NT2/D1 (cell line): ENCODE measurements around the gene SMIM35.

Experiments used
- DNase-seq: peaks from one replicate; pipeline ENCODE4 v3.0.0-alpha.2; 2011; ENCODE audit warnings: low read depth, low spot score
- H3K27me3 ChIP-seq: 2 replicates; pipeline ENCODE4 v1.6.0; 2011; ENCODE audit warnings: mild to moderate bottlenecking; ENCODE audit not compliant: insufficient read length, insufficient read depth
- H3K36me3 ChIP-seq: 2 replicates; pipeline ENCODE4 v1.6.1; 2011; ENCODE audit warnings: mild to moderate bottlenecking, low read length, mixed read lengths; ENCODE audit not compliant: insufficient read depth, insufficient read length
- H3K4me1 ChIP-seq: 2 replicates; pipeline ENCODE4 v1.5.1; 2011; ENCODE audit not compliant: insufficient read depth, insufficient read length
- H3K4me3 ChIP-seq: 2 replicates; pipeline ENCODE4 v1.5.1; 2011; ENCODE audit warnings: low read depth; ENCODE audit not compliant: insufficient read length
- H3K9ac ChIP-seq: 2 replicates; pipeline ENCODE4 v1.6.0; 2011; ENCODE audit warnings: low read depth; ENCODE audit not compliant: insufficient read length
- H3K9me3 ChIP-seq: 2 replicates; pipeline ENCODE4 v1.5.1; 2011; ENCODE audit warnings: mild to moderate bottlenecking, low read length; ENCODE audit not compliant: insufficient read depth
- SUZ12 ChIP-seq: IDR thresholded peaks from 2 replicates; pipeline ENCODE4 v1.6.1; 2011; ENCODE audit not compliant: insufficient read length, insufficient read depth; ENCODE audit errors: extremely low read depth
- YY1 ChIP-seq: IDR thresholded peaks from 2 replicates; pipeline ENCODE4 v1.6.1; 2011; ENCODE audit not compliant: insufficient read length, insufficient read depth
- ZNF274 ChIP-seq: IDR thresholded peaks from 2 replicates; pipeline ENCODE4 v1.6.1; 2011; ENCODE audit warnings: mild to moderate bottlenecking, low read depth, low read length

The SMIM35 gene

DNA sequence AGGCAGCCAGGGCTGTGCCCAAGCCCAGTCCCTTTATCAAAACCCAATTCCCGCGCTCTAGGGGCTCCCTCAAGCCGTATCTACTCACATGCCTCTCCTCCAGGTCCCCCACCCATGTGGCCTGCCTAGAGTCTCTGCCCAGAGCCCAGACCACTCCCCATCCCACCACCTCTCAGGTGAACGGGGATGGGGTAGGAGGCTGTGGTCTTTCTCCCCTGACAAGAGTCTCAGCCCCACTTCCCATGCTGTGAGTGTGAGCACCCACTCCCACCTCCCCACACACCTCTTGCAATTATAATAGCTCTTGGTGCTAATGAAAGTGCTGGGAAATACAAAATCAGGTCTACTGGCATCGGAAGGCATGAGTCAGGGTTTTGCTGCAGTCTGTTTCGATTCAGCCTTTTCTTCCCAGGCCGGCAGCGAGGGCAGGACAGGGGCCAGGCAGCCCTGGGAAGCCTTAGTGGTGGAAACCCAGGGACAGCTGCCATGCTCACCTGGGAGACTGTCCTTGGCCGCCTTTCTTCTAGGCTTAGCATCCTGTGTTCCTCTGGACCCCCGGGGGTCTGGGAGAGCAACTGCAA, 26.6 kb downstream of the SMIM35 start:
- TF ChIP-seq ZNF274 (no peak), YY1 (no peak), SUZ12 (no peak)
- H3K4me1 ChIP-seq: peaks cover 3% of the 10 kb centered on the region
- DNase-seq: no peak
- H3K36me3 ChIP-seq: no peaks in the 10 kb centered on the region
- H3K9me3 ChIP-seq: no peaks in the 10 kb centered on the region
- no peak overlapping the region for H3K9ac ChIP-seq
- H3K4me3 ChIP-seq: no peak overlapping the region
- no peaks in the 10 kb centered on the region for H3K27me3 ChIP-seq

GRCh38 chr11:118059246-118059940, 27.4 kb downstream of the SMIM35 start:
- no peak for TF ChIP-seq ZNF274
- TF ChIP-seq YY1: no peak
- no peak for TF ChIP-seq SUZ12
- DNase-seq: no peak
- Histone ChIP-seq H3K36me3 (no peaks in the 10 kb centered on the region), H3K9me3 (no peaks in the 10 kb centered on the region), H3K9ac (no peak overlapping the region), H3K27me3 (no peaks in the 10 kb centered on the region), H3K4me3 (no peak overlapping the region), H3K4me1 (peaks cover 3% of the 10 kb centered on the region)

DNA sequence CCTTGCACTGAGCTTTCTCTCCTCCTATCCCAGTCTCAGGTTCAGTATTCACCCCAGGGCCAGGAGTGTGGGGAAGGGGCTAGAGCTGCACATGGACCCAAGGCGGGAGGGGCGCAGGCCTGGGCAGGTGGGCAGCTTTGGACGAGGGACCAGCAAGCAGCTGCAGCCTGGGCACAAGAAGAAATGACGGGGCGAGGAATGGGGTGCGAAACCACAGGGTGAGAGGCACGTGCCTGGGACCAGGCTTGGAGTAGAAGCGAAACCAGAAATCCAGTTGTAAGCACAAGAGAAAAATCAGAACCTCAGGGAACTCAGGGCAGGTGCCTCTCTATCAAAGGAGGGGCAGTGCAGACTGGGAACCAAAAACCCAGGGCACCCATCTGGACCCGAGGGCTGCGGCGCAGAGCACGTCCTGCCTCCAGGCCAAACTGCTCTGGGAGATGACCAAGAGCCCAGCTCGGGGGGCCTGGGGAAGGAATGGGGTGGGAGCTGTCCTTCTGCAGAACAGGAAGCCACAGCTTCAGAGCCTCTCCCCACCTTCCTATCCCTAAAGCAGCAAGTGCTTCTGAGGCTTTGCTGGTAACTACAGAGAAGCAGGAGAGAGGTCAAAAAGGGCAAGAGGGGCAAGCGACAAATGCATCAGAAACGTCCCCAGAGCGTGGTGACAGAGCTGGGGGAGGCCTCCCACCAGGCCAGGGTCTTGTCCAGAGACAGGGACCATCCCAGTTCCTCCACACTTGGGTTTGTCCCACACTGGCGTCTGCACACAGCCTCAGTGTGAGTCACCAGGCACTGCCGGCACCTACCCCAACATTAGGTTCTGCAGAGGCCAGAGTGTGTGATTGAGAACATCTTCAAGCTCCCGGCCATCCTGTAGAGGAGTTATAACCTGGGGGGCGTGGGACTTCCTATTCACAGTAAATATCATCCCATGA, 28.2 kb downstream of the SMIM35 start:
- H3K4me1 ChIP-seq: peaks cover 3% of the 10 kb centered on the region
- no peaks in the 10 kb centered on the region for H3K9me3 ChIP-seq
- TF ChIP-seq ZNF274: no peak
- no peak for TF ChIP-seq SUZ12
- no peak for TF ChIP-seq YY1
- no peak for DNase-seq
- H3K27me3 ChIP-seq: no peaks in the 10 kb centered on the region
- no peak overlapping the region for H3K9ac ChIP-seq
- no peak overlapping the region for H3K4me3 ChIP-seq
- no peaks in the 10 kb centered on the region for H3K36me3 ChIP-seq

DNA sequence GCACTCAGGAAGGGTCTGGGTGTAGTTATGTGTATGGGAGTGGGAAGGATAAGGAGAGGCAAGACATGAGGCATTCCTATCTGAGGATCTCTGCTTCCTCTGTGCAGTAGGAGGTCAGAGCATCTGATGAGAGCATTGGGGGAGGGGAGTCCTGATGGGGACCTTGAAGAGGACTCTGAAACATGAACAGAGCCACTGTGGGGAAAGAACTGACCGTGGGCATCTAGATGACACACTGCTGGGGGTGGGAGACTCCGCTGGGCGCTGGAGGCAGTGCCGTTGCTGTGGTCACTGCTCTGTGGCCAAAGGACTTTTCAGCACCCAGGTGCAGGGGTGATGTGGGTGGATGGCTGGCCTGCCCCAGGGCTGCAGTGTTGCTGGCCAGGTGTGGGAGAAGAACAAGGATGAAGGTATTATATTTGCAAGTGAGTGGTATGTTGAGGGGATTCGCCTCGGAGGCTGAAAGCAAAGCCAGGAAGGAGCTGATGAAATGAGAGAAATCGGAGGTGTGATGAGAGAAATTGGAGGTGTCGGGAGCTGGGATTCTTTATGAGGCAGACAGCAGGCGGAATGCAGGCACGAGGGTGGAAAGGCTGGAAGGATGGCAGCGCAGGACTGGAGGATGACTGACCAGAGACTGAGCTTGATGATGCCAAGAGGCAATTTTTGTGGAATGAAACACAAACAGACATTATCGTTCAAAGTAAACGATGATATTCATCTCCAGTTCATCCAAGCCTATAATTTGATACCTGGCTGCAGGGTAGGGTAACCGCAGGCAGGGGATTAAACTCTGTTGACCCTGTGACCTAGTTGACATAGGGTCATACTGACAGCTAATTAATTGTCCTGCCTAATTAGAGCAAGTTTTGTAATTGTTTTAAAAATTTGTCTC, 29.3 kb downstream of the SMIM35 start:
- DNase-seq: no peak

GRCh38 chr11:118056806-118057205, 30.0 kb downstream of the SMIM35 start:
- H3K27me3 ChIP-seq: no peaks in the 10 kb centered on the region

More for the DNA sequence above, 29.3 kb downstream of the SMIM35 start:
- Histone ChIP-seq H3K4me3 (no peak overlapping the region), H3K9me3 (no peaks in the 10 kb centered on the region), H3K36me3 (no peaks in the 10 kb centered on the region), H3K4me1 (peaks cover 3% of the 10 kb centered on the region), H3K27me3 (no peaks in the 10 kb centered on the region), H3K9ac (no peak overlapping the region)
- no peak for TF ChIP-seq ZNF274
- TF ChIP-seq YY1: no peak

GRCh38 chr11:118055966-118056365, 30.8 kb downstream of the SMIM35 start:
- no peaks in the 10 kb centered on the region for H3K36me3 ChIP-seq
- no peak overlapping the region for H3K4me3 ChIP-seq
- H3K27me3 ChIP-seq: no peaks in the 10 kb centered on the region
- no peaks in the 10 kb centered on the region for H3K9me3 ChIP-seq
- DNase-seq: no peak
- H3K4me1 ChIP-seq: peaks cover 3% of the 10 kb centered on the region
- H3K9ac ChIP-seq: no peak overlapping the region
- TF ChIP-seq ZNF274 (no peak), SUZ12 (no peak), YY1 (no peak)

More at GRCh38 chr11:118056806-118057205, 30.0 kb downstream of the SMIM35 start:
- Histone ChIP-seq H3K36me3 (no peaks in the 10 kb centered on the region), H3K9ac (no peak overlapping the region), H3K9me3 (no peaks in the 10 kb centered on the region), H3K4me1 (peaks cover 3% of the 10 kb centered on the region), H3K4me3 (no peak overlapping the region)
- no peak for TF ChIP-seq YY1
- no peak for TF ChIP-seq SUZ12
- TF ChIP-seq ZNF274: no peak
- no peak for DNase-seq
